Liver (tissue), 9 donors: Measurements from ENCODE around the gene PTPRD. TPM values are rescaled to one million over a fixed set of nuclear protein-coding genes. Genes with fewer than 3 reads are reported as not detected.

ENCODE experiments used
- DNase-seq: peaks from one replicate; pipeline ENCODE4 v3.0.0-alpha.2; 2017; ENCODE audit warnings: low spot score
- H3K27ac ChIP-seq, 2 donors: one replicate each; pipeline ENCODE4 v1.7.0; 2013; ENCODE audit warnings: inconsistent platforms in 2 of 2, low read length in 2 of 2, control low read depth in 1 of 2, low read depth in 1 of 2, mild to moderate bottlenecking in 1 of 2
- H3K27me3 ChIP-seq, 4 donors: one replicate each; pipeline versions ENCODE4 v1.6.1 to v1.7.0; 2013; ENCODE audit warnings: low read length in 3 of 4, inconsistent platforms in 1 of 4, mild to moderate bottlenecking in 1 of 4, moderate library complexity in 1 of 4; ENCODE audit not compliant: control insufficient read depth in 4 of 4, insufficient read depth in 4 of 4
- H3K36me3 ChIP-seq, 4 donors: one replicate each; pipeline versions ENCODE4 v1.6.1 to v1.7.0; 2013; ENCODE audit warnings: low read length in 3 of 4, mild to moderate bottlenecking in 3 of 4, low read depth in 1 of 4, moderate library complexity in 1 of 4; ENCODE audit not compliant: control insufficient read depth in 4 of 4, insufficient read depth in 3 of 4
- H3K4me1 ChIP-seq, 4 donors: one replicate each; pipeline versions ENCODE4 v1.6.1 to v1.7.0; 2013; ENCODE audit warnings: low read length in 3 of 4, mild to moderate bottlenecking in 3 of 4, moderate library complexity in 1 of 4; ENCODE audit not compliant: control insufficient read depth in 4 of 4, insufficient read depth in 4 of 4
- H3K4me3 ChIP-seq, 3 donors: one replicate each; pipeline versions ENCODE4 v1.6.1 to v1.7.0; 2013; ENCODE audit warnings: low read length in 3 of 3, control low read depth in 1 of 3, low read depth in 1 of 3, mild to moderate bottlenecking in 1 of 3
- H3K9ac ChIP-seq, 2 donors: one replicate each; pipeline ENCODE4 v1.7.0; 2013; ENCODE audit warnings: low read length in 2 of 2, mild to moderate bottlenecking in 2 of 2, moderate library complexity in 2 of 2, control low read depth in 1 of 2, low read depth in 1 of 2
- H3K9me3 ChIP-seq, 4 donors: one replicate each; pipeline versions ENCODE4 v1.6.1 to v1.7.0; 2013; ENCODE audit warnings: low read length in 3 of 4; ENCODE audit not compliant: control insufficient read depth in 4 of 4
- ATF3 ChIP-seq: IDR thresholded peaks from 2 replicates; pipeline ENCODE4 v1.6.1; 2016; ENCODE audit warnings: antibody characterized with exemption
- CTCF ChIP-seq: fragments of 150-350 bp; IDR thresholded peaks from 2 replicates; pipeline ENCODE4 v1.5.1; 2017; ENCODE audit warnings: improper control_type of control experiment, low read depth, low read length; ENCODE audit not compliant: missing input control
- FOXA1 ChIP-seq: IDR thresholded peaks from 2 replicates; pipeline ENCODE4 v1.6.1; 2016; ENCODE audit warnings: antibody characterized with exemption
- FOXA2 ChIP-seq: IDR thresholded peaks from 2 replicates; pipeline ENCODE4 v1.6.1; 2016; ENCODE audit warnings: antibody characterized with exemption
- HNF4A ChIP-seq, 2 donors: conservative IDR thresholded peaks; 2 replicates each; pipeline ENCODE4 v1.6.1; 2016; ENCODE audit warnings: antibody characterized with exemption in 2 of 2, mild to moderate bottlenecking in 2 of 2
- HNF4G ChIP-seq: IDR thresholded peaks from 2 replicates; pipeline ENCODE4 v1.6.1; 2016; ENCODE audit warnings: antibody characterized with exemption
- NR2F2 ChIP-seq: IDR thresholded peaks from 2 replicates; pipeline ENCODE4 v1.6.1; 2016; ENCODE audit warnings: antibody characterized with exemption
- RAD21 ChIP-seq, 2 donors: IDR thresholded peaks; 2 replicates each; pipeline ENCODE4 v1.6.1; 2016; ENCODE audit warnings: antibody characterized with exemption in 2 of 2, mild to moderate bottlenecking in 2 of 2
- REST ChIP-seq: IDR thresholded peaks from 2 replicates; pipeline ENCODE4 v1.6.1; 2016; ENCODE audit warnings: antibody characterized with exemption, mild to moderate bottlenecking
- RXRA ChIP-seq, 2 donors: IDR thresholded peaks; 2 replicates each; pipeline ENCODE4 v1.6.1; 2017 to 2018; ENCODE audit warnings: antibody characterized with exemption in 2 of 2, mild to moderate bottlenecking in 1 of 2
- SP1 ChIP-seq: IDR thresholded peaks from 2 replicates; pipeline ENCODE4 v1.6.1; 2018; ENCODE audit warnings: antibody characterized with exemption, mild to moderate bottlenecking
- WGBS: extraction: QIAGEN DNeasy Blood & Tissue Kit; methylation state at CpG from one replicate; pipeline ENCODE4 v1.1.7; 2013; 5-methylcytosine and 5-hydroxymethylcytosine counted together
- polyA plus RNA-seq, 2 donors: library from polyadenylated mRNA; stranded (reverse) in 1 of 2; unstranded in 1 of 2; fragments of 200-250 nt in 1 of 2; fragments of >200 nt in 1 of 2; fragmentation: Nextera tagmentation in 1 of 2; extraction: Ambion mirVana in 1 of 2; gene quantifications; one replicate each; pipeline versions ENCODE4 v1.2.1 to v1.2.3, GENCODE V29; 2013 to 2015
- total RNA-seq, 2 donors: library from RNA; depleted of rRNA; stranded (reverse); fragments of >200 nt; gene quantifications; one replicate each; pipeline ENCODE4 v1.2.3, GENCODE V29; 2014
- donor health status: healthy.
- donor health status: healthy.
- donor health status: healthy.
- donor health status: healthy.
- donor health status: healthy.

Gene PTPRD
- total and polyA plus RNA-seq, 4 donors: 0.78 to 34.2 (median 4.7) TPM

- Histone ChIP-seq H3K4me3 (no peak overlapping the region), H3K27ac (no peak overlapping the region), H3K27me3 (no peaks in the 10 kb centered on the region), H3K9ac (no peak overlapping the region), H3K36me3 (no peaks in the 10 kb centered on the region), H3K4me1 (no peaks in the 10 kb centered on the region), H3K9me3 (no peaks in the 10 kb centered on the region)
- DNase-seq: no peak
- TF ChIP-seq SP1: no peak
- no peak for TF ChIP-seq CTCF
- WGBS: 61% methylated on average over 2 of the region's 2 CpGs
Measured at GRCh38 chr9:8879284-8879683, 1733.5 kb downstream of the PTPRD start.

GRCh38 chr9:8877753-8878494 lies 1734.9 kb downstream of the PTPRD start:
- 74% methylated on average over 3 of the region's 3 CpGs for WGBS
- Histone ChIP-seq H3K27ac (no peak overlapping the region), H3K4me1 (no peaks in the 10 kb centered on the region), H3K9me3 (no peaks in the 10 kb centered on the region), H3K9ac (no peak overlapping the region), H3K36me3 (no peaks in the 10 kb centered on the region), H3K27me3 (no peaks in the 10 kb centered on the region), H3K4me3 (no peak overlapping the region)
- no peak for DNase-seq
- TF ChIP-seq HNF4A (conservative IDR thresholded peaks at IDR 0.05) (no peak), NR2F2 (no peak), SP1 (no peak), HNF4G (no peak), FOXA2 (no peak)

- no peak for DNase-seq
- Histone ChIP-seq H3K27me3 (no peaks in the 10 kb centered on the region), H3K4me3 (no peak overlapping the region), H3K4me1 (peaks cover 0 to 2% (median 1%) of the 10 kb centered on the region in 4 donors), H3K27ac (no peak overlapping the region), H3K9me3 (no peaks in the 10 kb centered on the region), H3K9ac (no peak overlapping the region), H3K36me3 (no peaks in the 10 kb centered on the region)
- 84% methylated on average over 2 of the region's 2 CpGs for WGBS
- TF ChIP-seq RAD21 (IDR thresholded peaks at IDR 0.05): no peak
- no peak for TF ChIP-seq REST
- no peak for TF ChIP-seq RXRA (IDR thresholded peaks at IDR 0.05)
- no peak for TF ChIP-seq NR2F2
- TF ChIP-seq FOXA1: no peak
- TF ChIP-seq ATF3: no peak
Measured at GRCh38 chr9:8876303-8876702, 1736.5 kb downstream of the PTPRD start.
